Suprapubic skin (tissue), 4 donors: ENCODE measurements around the gene CLDN1. TPM values are rescaled to one million over a fixed set of nuclear protein-coding genes. Genes with fewer than 3 reads are reported as not detected.

Experiments used
- DNase-seq, 2 donors: peaks; one replicate each; pipeline ENCODE4 v3.0.0-alpha.2; 2019; ENCODE audit warnings: low spot score in 2 of 2
- H3K27ac ChIP-seq: fragments of 200-600 bp; sonication (generic); one replicate; pipeline ENCODE4 v1.5.1; 2019
- H3K27me3 ChIP-seq: fragments of 200-600 bp; sonication (generic); one replicate; pipeline ENCODE4 v1.5.1; 2019
- H3K36me3 ChIP-seq: fragments of 200-600 bp; sonication (generic); one replicate; pipeline ENCODE4 v1.5.1; 2019
- H3K4me1 ChIP-seq: fragments of 200-600 bp; sonication (generic); one replicate; pipeline ENCODE4 v1.5.1; 2019
- H3K4me3 ChIP-seq: fragments of 200-600 bp; sonication (generic); one replicate; pipeline ENCODE4 v1.5.1; 2019; ENCODE audit warnings: mild to moderate bottlenecking
- H3K9me3 ChIP-seq: fragments of 200-600 bp; sonication (generic); one replicate; pipeline ENCODE4 v1.5.1; 2019
- CTCF ChIP-seq, 2 donors: fragments of 200-600 bp in 1 of 2; fragments of 450-650 bp in 1 of 2; sonication (generic) in 1 of 2; IDR thresholded peaks; one replicate each; pipeline ENCODE4 v1.5.1; 2016 to 2019; ENCODE audit warnings: antibody characterized with exemption in 2 of 2, mild to moderate bottlenecking in 1 of 2, moderate library complexity in 1 of 2
- EP300 ChIP-seq: sonication (generic); formaldehyde crosslinking; IDR thresholded peaks from one replicate; pipeline ENCODE4 v1.6.1; 2017; ENCODE audit warnings: antibody characterized with exemption
- POLR2A ChIP-seq, 2 donors: fragments of 450-650 bp; IDR thresholded peaks; one replicate each; pipeline ENCODE4 v1.6.1; 2017; ENCODE audit warnings: antibody characterized with exemption in 2 of 2, mild to moderate bottlenecking in 2 of 2, moderate library complexity in 2 of 2
- POLR2AphosphoS5 ChIP-seq, 3 donors: sonication (generic); formaldehyde crosslinking; IDR thresholded peaks; one replicate each; pipeline ENCODE4 v1.6.1; 2017; ENCODE audit warnings: antibody characterized with exemption in 3 of 3
- WGBS: methylation state at CpG from one replicate; pipeline ENCODE4 v1.1.5; 2018; 5-methylcytosine and 5-hydroxymethylcytosine counted together
- total RNA-seq, 4 donors: library from RNA; depleted of rRNA; stranded (reverse); fragments of >200 nt; gene quantifications; one replicate each; pipeline ENCODE4 v1.1.0, GENCODE V29; 2016

The CLDN1 gene
- total RNA-seq, 4 donors from 2014 or later = 524 to 822 (median 675) TPM

DNA sequence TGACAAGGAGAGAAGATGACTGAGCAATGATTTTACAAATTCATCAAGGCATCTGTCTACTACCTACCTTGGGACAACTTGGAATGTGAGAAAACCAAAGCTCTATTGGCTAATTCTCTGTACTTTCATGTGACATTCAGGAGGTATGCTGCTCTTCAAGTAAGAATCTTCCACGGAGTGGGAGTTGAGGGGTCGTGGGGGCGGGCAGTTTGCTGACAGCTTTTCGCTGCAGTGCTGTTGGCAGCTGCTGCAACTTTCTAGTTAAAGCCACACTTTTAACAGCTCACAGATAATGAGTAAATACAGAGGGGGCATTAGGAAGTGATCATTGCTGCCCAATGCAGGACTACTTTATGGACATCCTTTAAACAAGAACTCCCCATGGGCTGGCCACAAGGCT lies 22.3 kb downstream of the CLDN1 start:
- Histone ChIP-seq H3K9me3 (no peaks in the 10 kb centered on the region), H3K4me3 (no peak overlapping the region), H3K36me3 (no peaks in the 10 kb centered on the region), H3K4me1 (peaks cover 4% of the 10 kb centered on the region), H3K27me3 (no peaks in the 10 kb centered on the region), H3K27ac (no peak overlapping the region)
- WGBS = 76% methylated on average over 4 of the region's 4 CpGs
- DNase-seq = no peak
- TF ChIP-seq POLR2A (IDR thresholded peaks at IDR 0.05) = no peak
- no peak for TF ChIP-seq EP300
- no peak for TF ChIP-seq CTCF (IDR thresholded peaks at IDR 0.05)
- TF ChIP-seq POLR2AphosphoS5 (IDR thresholded peaks at IDR 0.05) = no peak

- TF ChIP-seq POLR2A (IDR thresholded peaks at IDR 0.05) = no peak
- TF ChIP-seq EP300 = no peak
- TF ChIP-seq CTCF (IDR thresholded peaks at IDR 0.05) = no peak
- no peak for TF ChIP-seq POLR2AphosphoS5 (IDR thresholded peaks at IDR 0.05)
Measured at GRCh38 chr3:190294030-190294429, 28.2 kb downstream of the CLDN1 start.

DNA sequence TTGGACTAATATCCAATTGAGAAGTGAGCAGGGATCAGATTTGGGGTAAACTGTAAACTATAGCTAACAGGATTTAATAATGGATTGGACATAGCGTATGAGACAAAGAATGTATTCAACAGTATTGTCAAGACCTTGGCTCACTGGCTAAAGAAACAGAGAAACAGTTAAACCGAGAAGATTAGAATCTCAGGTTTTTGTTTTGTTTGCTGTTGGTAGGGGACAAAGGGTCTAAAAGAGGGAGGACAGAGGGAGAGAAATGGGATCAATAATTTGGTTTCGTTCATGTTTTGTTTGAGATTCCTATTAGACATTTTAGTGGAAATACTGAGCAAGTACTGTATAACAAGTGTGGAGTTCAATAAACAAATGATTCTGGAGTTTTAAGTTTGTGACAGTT lies 28.6 kb downstream of the CLDN1 start:
- WGBS = 92% methylated on average over 3 of the region's 3 CpGs
- no peak for TF ChIP-seq POLR2A (IDR thresholded peaks at IDR 0.05)
- no peak for TF ChIP-seq CTCF (IDR thresholded peaks at IDR 0.05)
- no peak for TF ChIP-seq POLR2AphosphoS5 (IDR thresholded peaks at IDR 0.05)
- TF ChIP-seq EP300 = no peak
- Histone ChIP-seq H3K27ac (no peak overlapping the region), H3K4me1 (no peaks in the 10 kb centered on the region), H3K4me3 (no peak overlapping the region), H3K36me3 (no peaks in the 10 kb centered on the region), H3K9me3 (peaks cover 6% of the 10 kb centered on the region), H3K27me3 (no peaks in the 10 kb centered on the region)
- no peak for DNase-seq

More at GRCh38 chr3:190294030-190294429, 28.2 kb downstream of the CLDN1 start:
- Histone ChIP-seq H3K4me1 (no peaks in the 10 kb centered on the region), H3K9me3 (peaks cover 6% of the 10 kb centered on the region), H3K27ac (no peak overlapping the region), H3K27me3 (no peaks in the 10 kb centered on the region), H3K36me3 (no peaks in the 10 kb centered on the region), H3K4me3 (no peak overlapping the region)
- DNase-seq = no peak

GRCh38 chr3:190291994-190292584 lies 30.2 kb downstream of the CLDN1 start:
- peaks cover 6% of the 10 kb centered on the region for H3K9me3 ChIP-seq
- no peaks in the 10 kb centered on the region for H3K4me1 ChIP-seq
- no peaks in the 10 kb centered on the region for H3K36me3 ChIP-seq
- TF ChIP-seq EP300 = no peak
- no peak for TF ChIP-seq POLR2AphosphoS5 (IDR thresholded peaks at IDR 0.05)
- TF ChIP-seq CTCF (IDR thresholded peaks at IDR 0.05) = no peak
- no peak for TF ChIP-seq POLR2A (IDR thresholded peaks at IDR 0.05)
- H3K27me3 ChIP-seq = no peaks in the 10 kb centered on the region
- DNase-seq = no peak
- H3K27ac ChIP-seq = no peak overlapping the region
- H3K4me3 ChIP-seq = no peak overlapping the region
- WGBS = 63% methylated on average over 3 of the region's 3 CpGs

DNA sequence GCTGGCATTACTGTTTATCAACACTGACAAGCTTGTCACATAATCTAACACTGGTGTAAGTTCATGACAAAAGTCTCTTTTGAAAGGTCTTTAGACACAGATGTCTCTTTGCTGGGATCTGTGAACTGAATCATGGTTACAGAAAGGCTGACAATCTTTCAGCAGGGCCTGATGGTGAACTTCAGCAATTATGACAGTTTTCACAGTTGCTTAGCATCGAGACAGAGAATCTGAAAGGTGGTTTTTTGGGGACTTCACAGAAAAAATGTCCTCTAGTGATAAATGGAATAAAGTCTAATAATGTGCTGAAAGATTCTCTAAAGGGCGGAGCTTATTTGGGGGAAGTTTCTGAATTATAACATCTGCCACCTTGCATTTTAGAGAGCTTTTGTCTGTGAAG lies 32.3 kb downstream of the CLDN1 start:
- H3K36me3 ChIP-seq = no peaks in the 10 kb centered on the region
- 50% methylated on average over 2 of the region's 2 CpGs for WGBS
- H3K27me3 ChIP-seq = no peaks in the 10 kb centered on the region
- no peak for TF ChIP-seq POLR2A (IDR thresholded peaks at IDR 0.05)
- TF ChIP-seq POLR2AphosphoS5 (IDR thresholded peaks at IDR 0.05) = no peak
- H3K9me3 ChIP-seq = peaks cover 6% of the 10 kb centered on the region
- no peaks in the 10 kb centered on the region for H3K4me1 ChIP-seq
- no peak for DNase-seq
- H3K27ac ChIP-seq = no peak overlapping the region
- no peak overlapping the region for H3K4me3 ChIP-seq

DNA sequence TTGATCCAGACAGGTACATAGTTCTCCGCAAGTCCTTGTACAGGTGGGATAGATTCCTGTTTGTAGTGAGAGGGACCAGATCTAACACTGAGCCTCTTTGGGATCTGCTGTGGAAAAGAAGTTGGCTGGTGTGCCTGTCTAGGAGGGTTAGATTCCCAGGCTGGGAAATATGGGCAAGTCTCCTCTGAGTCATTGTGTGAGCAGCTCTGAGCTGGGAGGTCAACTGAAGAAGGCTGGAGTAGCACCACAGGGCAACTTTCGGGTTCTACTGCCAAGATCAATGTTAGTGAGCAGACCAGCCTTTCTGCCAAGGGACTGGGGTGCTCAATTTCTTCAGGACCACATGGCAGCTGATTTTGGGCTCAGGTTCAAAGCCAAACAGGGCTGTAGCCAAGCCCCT lies 33.4 kb downstream of the CLDN1 start:
- Histone ChIP-seq H3K27me3 (no peaks in the 10 kb centered on the region), H3K9me3 (peaks cover 6% of the 10 kb centered on the region), H3K36me3 (no peaks in the 10 kb centered on the region), H3K4me3 (no peak overlapping the region), H3K27ac (no peak overlapping the region), H3K4me1 (no peaks in the 10 kb centered on the region)
- TF ChIP-seq EP300 (no peak), POLR2AphosphoS5 (IDR thresholded peaks at IDR 0.05) (no peak), CTCF (IDR thresholded peaks at IDR 0.05) (no peak), POLR2A (IDR thresholded peaks at IDR 0.05) (no peak)
- DNase-seq = no peak
- 94% methylated on average over 2 of the region's 2 CpGs for whole genome bisulfite sequencing
